Loucy (cell line): ENCODE data around the gene ADIPOR2.

Experiments
- H2AFZ ChIP-seq: fragments of 200-600 bp; sonication (generic); 2 replicates; pipeline ENCODE4 v1.6.0; 2016; ENCODE audit warnings: antibody characterized with exemption, mild to moderate bottlenecking, low read length, moderate library complexity
- H3F3A ChIP-seq: fragments of 200-600 bp; 2 replicates; pipeline ENCODE4 v1.6.0; 2016; ENCODE audit warnings: antibody characterized with exemption, low read depth, mild to moderate bottlenecking
- H3K27me3 ChIP-seq: fragments of 200-600 bp; sonication (generic); 2 replicates; pipeline ENCODE4 v1.6.1; 2014; ENCODE audit warnings: low read length, mild to moderate bottlenecking; ENCODE audit not compliant: insufficient read depth, poor library complexity, severe bottlenecking
- H3K36me3 ChIP-seq: fragments of 200-600 bp; sonication (generic); 2 replicates; pipeline ENCODE4 v1.6.1; 2016; ENCODE audit warnings: low read length; ENCODE audit not compliant: insufficient read depth
- H3K4me1 ChIP-seq: fragments of 200-600 bp; sonication (generic); 2 replicates; pipeline ENCODE4 v1.5.1; 2014; ENCODE audit warnings: low read length, mild to moderate bottlenecking; ENCODE audit not compliant: insufficient read depth, poor library complexity, severe bottlenecking
- H3K4me2 ChIP-seq: fragments of 200-600 bp; sonication (generic); 2 replicates; pipeline ENCODE4 v1.6.0; 2014; ENCODE audit warnings: antibody characterized with exemption, low read length, low read depth, mild to moderate bottlenecking; ENCODE audit not compliant: poor library complexity, severe bottlenecking
- H3K4me3 ChIP-seq: fragments of 200-600 bp; sonication (generic); 2 replicates; pipeline ENCODE4 v1.5.1; 2014; ENCODE audit warnings: low read length, mild to moderate bottlenecking, mixed read lengths; ENCODE audit not compliant: poor library complexity, severe bottlenecking
- H3K79me2 ChIP-seq: fragments of 200-600 bp; sonication (generic); 2 replicates; pipeline ENCODE4 v1.6.1; 2014; ENCODE audit warnings: low read length; ENCODE audit not compliant: insufficient read depth
- H3K9ac ChIP-seq: fragments of 200-600 bp; sonication (generic); 2 replicates; pipeline ENCODE4 v1.6.0; 2014; ENCODE audit warnings: mild to moderate bottlenecking, low read depth, low read length, moderate library complexity; ENCODE audit not compliant: poor library complexity, severe bottlenecking
- H3K9me2 ChIP-seq: fragments of 200-600 bp; sonication (generic); replicated peaks from 2 replicates; pipeline ENCODE4 v1.6.1; 2016; ENCODE audit warnings: low read depth, low read length, mixed read lengths
- H3K9me3 ChIP-seq: fragments of 200-600 bp; sonication (generic); 2 replicates; pipeline ENCODE4 v1.6.1; 2014; ENCODE audit warnings: mild to moderate bottlenecking, antibody characterized with exemption, low read length, low read depth; ENCODE audit not compliant: insufficient read depth
- H4K20me1 ChIP-seq: fragments of 200-600 bp; sonication (generic); 2 replicates; pipeline ENCODE4 v1.6.0; 2014; ENCODE audit warnings: antibody characterized with exemption, low read length, mild to moderate bottlenecking; ENCODE audit not compliant: insufficient read depth, poor library complexity, severe bottlenecking
- EZH2phosphoT487 ChIP-seq: fragments of 200-600 bp; IDR thresholded peaks from 2 replicates; pipeline ENCODE4 v1.6.1; 2018; ENCODE audit warnings: antibody characterized with exemption, mild to moderate bottlenecking, moderate library complexity, borderline replicate concordance
- TF ChIP-seq, protein P1 (sequence below): fragments of 200-600 bp; sonication (generic); conservative IDR thresholded peaks from 2 replicates; pipeline ENCODE4 v1.5.1; 2014; ENCODE audit warnings: mild to moderate bottlenecking, antibody characterized with exemption, low read length

ADIPOR2 gene

DNA sequence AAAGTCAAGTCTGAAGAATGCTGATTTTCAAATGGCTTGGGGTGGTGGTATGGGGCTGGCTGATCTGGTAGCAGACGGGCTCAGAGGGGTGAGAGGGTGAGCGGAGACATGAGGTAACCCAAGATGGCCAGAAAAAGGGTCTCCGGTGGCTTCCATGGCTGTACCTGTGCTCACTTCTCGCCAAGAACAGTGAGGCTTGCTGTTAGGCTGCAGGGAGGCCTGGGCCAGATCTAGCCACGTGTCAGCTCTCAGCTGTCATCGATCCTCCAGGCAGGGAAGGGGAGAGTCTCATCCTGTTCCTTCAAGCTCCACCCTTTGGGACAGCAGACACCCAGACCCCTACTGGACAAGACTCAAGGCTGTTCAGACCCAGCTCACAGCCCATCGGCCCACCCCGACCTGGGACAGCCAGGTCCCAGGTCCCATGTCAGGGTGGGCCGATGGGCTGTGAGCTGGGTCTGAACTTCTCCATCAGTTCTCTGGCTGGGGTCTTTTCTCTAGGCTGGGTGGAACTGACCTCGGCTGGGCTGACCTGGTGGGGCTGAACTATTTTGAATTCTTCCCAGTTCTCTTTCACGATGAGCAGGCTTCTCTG is 138.5 kb downstream of the ADIPOR2 start:
- Histone ChIP-seq H3K4me3 (no peak overlapping the region), H3K4me2 (no peak overlapping the region), H3K27me3 (no peaks in the 10 kb centered on the region), H3F3A (no peaks in the 10 kb centered on the region), H3K9me2 (no peaks in the 10 kb centered on the region), H4K20me1 (no peaks in the 10 kb centered on the region), H3K9me3 (no peaks in the 10 kb centered on the region), H2AFZ (no peak overlapping the region), H3K9ac (no peak overlapping the region), H3K36me3 (no peaks in the 10 kb centered on the region), H3K4me1 (no peaks in the 10 kb centered on the region), H3K79me2 (no peaks in the 10 kb centered on the region)
- no peak for TF ChIP-seq EZH2phosphoT487
- TF ChIP-seq, protein P1, sequence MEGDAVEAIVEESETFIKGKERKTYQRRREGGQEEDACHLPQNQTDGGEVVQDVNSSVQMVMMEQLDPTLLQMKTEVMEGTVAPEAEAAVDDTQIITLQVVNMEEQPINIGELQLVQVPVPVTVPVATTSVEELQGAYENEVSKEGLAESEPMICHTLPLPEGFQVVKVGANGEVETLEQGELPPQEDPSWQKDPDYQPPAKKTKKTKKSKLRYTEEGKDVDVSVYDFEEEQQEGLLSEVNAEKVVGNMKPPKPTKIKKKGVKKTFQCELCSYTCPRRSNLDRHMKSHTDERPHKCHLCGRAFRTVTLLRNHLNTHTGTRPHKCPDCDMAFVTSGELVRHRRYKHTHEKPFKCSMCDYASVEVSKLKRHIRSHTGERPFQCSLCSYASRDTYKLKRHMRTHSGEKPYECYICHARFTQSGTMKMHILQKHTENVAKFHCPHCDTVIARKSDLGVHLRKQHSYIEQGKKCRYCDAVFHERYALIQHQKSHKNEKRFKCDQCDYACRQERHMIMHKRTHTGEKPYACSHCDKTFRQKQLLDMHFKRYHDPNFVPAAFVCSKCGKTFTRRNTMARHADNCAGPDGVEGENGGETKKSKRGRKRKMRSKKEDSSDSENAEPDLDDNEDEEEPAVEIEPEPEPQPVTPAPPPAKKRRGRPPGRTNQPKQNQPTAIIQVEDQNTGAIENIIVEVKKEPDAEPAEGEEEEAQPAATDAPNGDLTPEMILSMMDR: no peak

DNA sequence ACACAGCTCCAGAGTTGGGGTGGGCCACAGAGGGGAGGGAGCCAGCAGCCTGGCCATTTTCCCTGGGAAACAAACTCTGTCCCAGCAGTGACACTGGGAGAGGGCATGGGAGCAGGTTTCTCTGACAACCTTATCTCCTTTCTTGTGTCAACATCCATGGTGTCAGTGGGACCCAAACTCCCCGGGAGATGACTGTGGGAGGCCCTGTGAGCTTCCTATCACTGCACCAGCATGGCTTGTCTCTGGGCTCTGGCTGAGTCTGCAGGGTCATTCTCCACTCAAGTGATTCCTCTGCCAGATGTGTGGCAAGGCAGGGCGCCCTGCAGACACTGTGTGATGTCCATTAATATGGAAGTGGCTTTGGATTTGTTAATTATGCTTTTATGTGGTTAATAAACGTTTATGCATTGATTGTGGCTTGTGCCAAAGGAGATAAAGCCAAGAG is 139.6 kb downstream of the ADIPOR2 start:
- TF ChIP-seq, protein P1: no peak
- no peak for TF ChIP-seq EZH2phosphoT487
- no peak overlapping the region for H2AFZ ChIP-seq
- no peak overlapping the region for H3K9ac ChIP-seq
- H3K79me2 ChIP-seq: no peaks in the 10 kb centered on the region
- H3F3A ChIP-seq: no peaks in the 10 kb centered on the region
- no peaks in the 10 kb centered on the region for H3K9me3 ChIP-seq
- H4K20me1 ChIP-seq: no peaks in the 10 kb centered on the region
- H3K4me1 ChIP-seq: no peaks in the 10 kb centered on the region
- no peaks in the 10 kb centered on the region for H3K27me3 ChIP-seq
- no peaks in the 10 kb centered on the region for H3K36me3 ChIP-seq
- H3K4me2 ChIP-seq: no peak overlapping the region
- no peak overlapping the region for H3K4me3 ChIP-seq
- no peaks in the 10 kb centered on the region for H3K9me2 ChIP-seq

DNA sequence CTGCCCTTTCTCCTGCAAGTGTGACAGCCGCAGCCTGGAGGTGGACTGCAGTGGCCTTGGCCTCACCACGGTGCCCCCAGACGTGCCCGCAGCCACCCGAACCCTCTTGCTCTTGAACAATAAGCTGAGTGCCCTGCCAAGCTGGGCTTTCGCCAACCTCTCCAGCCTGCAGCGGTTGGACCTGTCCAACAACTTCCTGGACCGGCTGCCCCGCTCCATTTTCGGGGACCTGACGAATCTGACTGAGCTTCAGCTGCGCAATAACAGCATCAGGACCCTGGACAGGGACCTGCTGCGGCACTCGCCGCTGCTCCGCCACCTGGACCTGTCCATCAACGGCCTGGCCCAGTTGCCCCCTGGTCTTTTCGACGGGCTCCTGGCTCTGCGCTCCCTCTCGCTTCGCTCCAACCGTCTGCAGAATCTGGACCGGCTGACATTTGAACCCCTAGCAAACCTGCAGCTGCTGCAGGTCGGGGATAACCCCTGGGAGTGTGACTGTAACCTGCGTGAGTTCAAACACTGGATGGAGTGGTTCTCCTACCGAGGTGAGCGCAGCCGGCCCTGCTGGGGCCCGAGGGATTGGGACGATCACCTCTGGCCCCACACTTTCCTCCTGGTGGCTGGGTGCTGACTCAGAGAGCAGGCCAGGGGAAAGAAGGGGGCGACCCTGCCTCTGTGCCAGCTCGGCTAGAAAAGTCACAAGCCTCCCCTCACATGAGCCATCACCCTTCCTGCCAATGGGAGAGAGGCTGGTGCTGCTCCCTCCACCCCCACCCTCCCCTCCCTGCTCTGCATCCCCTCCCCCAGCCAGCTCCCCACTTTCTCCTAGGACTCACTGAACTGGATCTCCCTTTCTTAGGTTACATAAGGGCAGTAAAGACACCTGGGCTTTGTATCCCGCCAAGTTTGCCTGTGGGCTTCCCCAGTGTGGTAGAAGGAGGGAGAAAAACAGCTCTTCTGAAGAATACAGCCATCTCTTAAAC is 140.4 kb downstream of the ADIPOR2 start:
- H3K4me2 ChIP-seq: no peak overlapping the region
- no peaks in the 10 kb centered on the region for H4K20me1 ChIP-seq
- H3K9me2 ChIP-seq: no peaks in the 10 kb centered on the region
- H3K36me3 ChIP-seq: no peaks in the 10 kb centered on the region
- no peak overlapping the region for H2AFZ ChIP-seq
- H3K9ac ChIP-seq: no peak overlapping the region
- H3K4me3 ChIP-seq: no peak overlapping the region
- no peaks in the 10 kb centered on the region for H3F3A ChIP-seq
- no peaks in the 10 kb centered on the region for H3K9me3 ChIP-seq
- H3K4me1 ChIP-seq: peaks cover 2% of the 10 kb centered on the region
- H3K79me2 ChIP-seq: no peaks in the 10 kb centered on the region
- TF ChIP-seq EZH2phosphoT487: no peak
- TF ChIP-seq, protein P1: no peak
- H3K27me3 ChIP-seq: no peaks in the 10 kb centered on the region
